Common myeloid progenitor, CD34-positive (primary cell): ENCODE measurements around the gene SLC6A6.

Experiments used
- CTCF ChIA-PET: fragments of 350-600 bp; sonication (Branson Sonifier 250); formaldehyde crosslinking; loops from one replicate; lab custom pipeline; 2021; ENCODE audit warnings: antibody characterized with exemption; lab: Charles Lee
- POLR2A ChIA-PET: fragments of 350-600 bp; sonication (Branson Sonifier 250); formaldehyde crosslinking; loops from one replicate; lab custom pipeline; 2021; ENCODE audit warnings: antibody characterized with exemption; lab: Charles Lee
- DNase-seq, 3 donors: peaks; one replicate each; pipeline versions ENCODE4 v3.0.0 to v3.0.0-alpha.2; 2013
- H3K27ac ChIP-seq, 2 experiments: 1 replicate in 1 of 2; 2 replicates in 1 of 2; pipeline ENCODE4 v1.7.0; 2013; ENCODE audit warnings: inconsistent platforms in 2 of 2, low read length in 2 of 2, mild to moderate bottlenecking in 2 of 2, low read depth in 1 of 2, moderate library complexity in 1 of 2; ENCODE audit not compliant: severe bottlenecking in 2 of 2, insufficient read depth in 1 of 2, poor library complexity in 1 of 2
- H3K27me3 ChIP-seq, 5 experiments: replicated peaks in 2 of 5; 1 replicate in 3 of 5; 2 replicates in 2 of 5; pipeline versions ENCODE4 v1.6.1 to v1.7.0; 2013; ENCODE audit warnings: low read length in 4 of 5, mild to moderate bottlenecking in 2 of 5, moderate library complexity in 2 of 5, inconsistent platforms in 1 of 5; ENCODE audit not compliant: insufficient read depth in 5 of 5, control insufficient read depth in 4 of 5
- H3K36me3 ChIP-seq, 4 experiments: 1 replicate in 2 of 4; 2 replicates in 2 of 4; pipeline versions ENCODE4 v1.6.1 to v1.7.0; 2013; ENCODE audit warnings: low read length in 3 of 4, control low read depth in 1 of 4, mild to moderate bottlenecking in 1 of 4; ENCODE audit not compliant: control insufficient read depth in 4 of 4, insufficient read depth in 4 of 4
- H3K4me1 ChIP-seq, 4 experiments: 1 replicate in 3 of 4; 2 replicates in 1 of 4; pipeline versions ENCODE4 v1.6.1 to v1.7.1; 2013; ENCODE audit warnings: low read length in 3 of 4, mild to moderate bottlenecking in 3 of 4, control low read depth in 1 of 4, inconsistent platforms in 1 of 4, moderate library complexity in 1 of 4; ENCODE audit not compliant: control insufficient read depth in 4 of 4, insufficient read depth in 4 of 4; ENCODE audit errors: control extremely low read depth in 1 of 4
- H3K4me3 ChIP-seq, 7 experiments: 1 replicate in 4 of 7; 2 replicates in 3 of 7; pipeline versions ENCODE4 v1.5.1 to v1.7.0; 2013; ENCODE audit warnings: mild to moderate bottlenecking in 7 of 7, low read length in 6 of 7, moderate library complexity in 6 of 7, inconsistent platforms in 2 of 7, low read depth in 2 of 7, control low read depth in 1 of 7; ENCODE audit not compliant: insufficient read depth in 4 of 7, control insufficient read depth in 1 of 7; ENCODE audit errors: extremely low read depth in 1 of 7
- H3K9me3 ChIP-seq, 5 experiments: 1 replicate in 4 of 5; 2 replicates in 1 of 5; pipeline versions ENCODE4 v1.6.1 to v1.7.1; 2013; ENCODE audit warnings: low read length in 4 of 5, mild to moderate bottlenecking in 2 of 5, inconsistent platforms in 1 of 5, low read depth in 1 of 5, moderate library complexity in 1 of 5; ENCODE audit not compliant: control insufficient read depth in 4 of 5, insufficient read depth in 2 of 5; ENCODE audit errors: control extremely low read depth in 1 of 5
- WGBS: methylation state at CpG from one replicate; pipeline ENCODE4 v1.1.5; 2013; ENCODE audit not compliant: insufficient coverage; 5-methylcytosine and 5-hydroxymethylcytosine counted together

Gene SLC6A6

DNA sequence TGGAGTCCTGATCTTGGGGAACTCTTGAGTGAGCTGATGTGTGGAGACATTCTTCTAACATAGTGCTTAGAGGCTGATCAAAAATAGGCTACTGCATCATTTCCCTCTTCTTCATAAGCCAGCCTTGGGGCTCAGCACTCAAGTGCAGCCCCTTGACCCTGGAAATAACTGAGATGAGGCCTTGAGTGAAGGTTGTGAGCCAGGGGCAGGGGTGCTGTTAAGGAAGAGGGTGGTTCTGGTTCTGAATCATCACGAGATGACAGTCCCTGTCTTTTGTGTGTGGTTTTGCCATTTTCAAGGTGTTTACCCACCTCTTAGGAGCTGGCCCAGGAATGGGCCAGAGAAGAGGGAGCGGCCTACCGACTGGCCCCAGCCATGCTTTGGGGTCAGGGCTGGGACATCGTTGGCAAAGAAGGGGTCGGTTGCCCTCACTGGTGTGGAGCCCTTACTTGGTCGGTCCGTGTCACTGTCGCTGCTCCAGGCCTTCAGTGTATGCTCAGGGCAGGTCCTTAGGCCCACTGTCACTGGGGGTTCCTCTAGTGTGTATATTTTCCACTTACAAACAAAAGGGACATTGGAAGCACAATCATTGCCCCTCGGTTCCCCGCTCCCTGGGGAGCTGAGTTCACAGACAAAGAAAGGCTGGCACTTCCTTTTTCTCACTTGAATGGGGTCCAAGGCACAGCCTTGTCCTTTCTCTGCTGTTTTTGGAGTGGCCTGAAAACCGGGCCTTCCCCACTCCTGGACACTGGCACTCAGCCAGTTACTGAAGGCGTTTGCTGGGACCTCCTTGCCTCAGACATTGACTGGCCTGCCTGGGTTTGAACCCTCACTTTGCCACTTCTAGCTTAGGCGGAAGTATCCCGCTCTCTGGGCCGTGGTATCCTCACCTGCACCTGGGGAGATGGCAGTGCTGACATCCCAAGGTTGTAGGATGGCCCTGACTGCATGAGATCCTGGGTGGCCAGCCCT lies 46.6 kb downstream of the SLC6A6 start:
- peaks cover 11 to 93% (median 73%) of the 10 kb centered on the region in 4 experiments for H3K36me3 ChIP-seq
- ChIA-PET POLR2A (no interaction called here), CTCF (interaction anchor here (0.9 to 2.9 kb wide), 10 partner anchors 10 to 245 kb away, joined by 3 to 9 read pairs (median 3); no protein-coding TSS in a partner anchor)
- no peaks in the 10 kb centered on the region for H3K27me3 ChIP-seq
- H3K27ac ChIP-seq = no peak overlapping the region
- WGBS = 90% methylated on average over 13 of the region's 15 CpGs
- DNase-seq = no peak
- no peaks in the 10 kb centered on the region for H3K9me3 ChIP-seq
- no peak overlapping the region for H3K4me3 ChIP-seq
- H3K4me1 ChIP-seq = peaks cover 0 to 8% (median 3%) of the 10 kb centered on the region in 4 experiments

DNA sequence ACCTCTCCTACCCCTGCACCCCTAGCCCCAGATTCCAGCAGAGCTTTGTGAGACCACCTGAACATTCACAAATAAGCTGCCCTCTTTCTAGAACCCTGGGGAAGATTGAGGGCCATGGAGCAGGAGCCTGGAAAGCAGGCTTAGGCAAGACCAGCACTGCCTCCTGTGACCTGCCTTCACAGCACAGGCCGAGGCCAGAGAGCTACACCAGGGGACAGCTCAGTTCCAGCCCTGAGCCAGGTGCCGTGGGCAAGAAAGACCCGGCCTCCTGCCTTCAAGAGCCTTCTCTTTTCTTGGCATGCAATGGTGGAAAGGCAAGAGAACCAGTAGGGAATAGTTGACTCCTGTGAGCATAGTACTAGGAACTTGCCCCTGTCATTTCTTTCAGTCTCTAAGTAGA lies 48.1 kb downstream of the SLC6A6 start:
- Histone ChIP-seq H3K4me3 (no peak overlapping the region), H3K27me3 (no peaks in the 10 kb centered on the region), H3K36me3 (peaks cover 11 to 95% (median 80%) of the 10 kb centered on the region in 4 experiments), H3K9me3 (no peaks in the 10 kb centered on the region), H3K4me1 (peaks cover 0 to 10% (median 3%) of the 10 kb centered on the region in 4 experiments), H3K27ac (no peak overlapping the region)
- POLR2A ChIA-PET = no interaction called here
- CTCF ChIA-PET = interaction anchor here (1.0 to 3.5 kb wide), 5 partner anchors 8 to 48 kb away, joined by 3 to 27 read pairs (median 3); partner anchors contain the start of gene SLC6A6
- DNase-seq = no peak
- 100% methylated on average over 3 of the region's 3 CpGs for WGBS

DNA sequence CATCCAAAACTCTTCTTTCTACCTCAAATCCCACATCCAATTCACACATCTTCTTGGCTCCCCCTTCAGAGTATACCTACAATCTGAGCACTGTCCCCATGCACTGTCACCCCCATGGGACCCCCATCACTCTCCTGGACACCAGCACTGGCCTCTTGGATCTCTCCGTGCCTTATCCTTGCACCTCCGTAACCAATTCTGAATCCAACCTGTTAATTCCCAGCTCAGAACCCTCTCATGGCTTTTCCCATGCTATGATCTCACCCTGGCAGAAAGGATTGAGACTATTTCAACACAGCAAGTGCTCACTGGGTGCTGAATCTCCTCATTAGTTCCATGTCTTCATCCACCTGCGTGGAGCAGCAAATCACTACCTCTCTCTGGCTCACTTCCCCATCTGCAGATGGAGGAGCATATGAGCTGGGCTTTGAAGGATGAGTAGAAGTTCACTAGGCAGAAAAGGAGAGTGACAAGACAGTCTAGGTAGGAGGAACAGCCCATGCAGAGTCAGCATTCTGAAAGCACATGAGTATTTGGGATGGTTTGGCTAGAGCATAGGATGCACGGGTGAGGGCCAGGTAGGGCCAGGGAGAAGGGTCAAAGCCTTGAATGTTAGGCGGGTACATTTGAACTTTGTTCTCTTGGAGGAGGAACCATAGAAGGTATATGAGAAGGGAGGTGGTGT lies 48.7 kb downstream of the SLC6A6 start:
- Histone ChIP-seq H3K4me1 (peaks cover 0 to 10% (median 3%) of the 10 kb centered on the region in 4 experiments), H3K27ac (no peak overlapping the region), H3K36me3 (peaks cover 8 to 95% (median 78%) of the 10 kb centered on the region in 4 experiments), H3K4me3 (no peak overlapping the region), H3K9me3 (no peaks in the 10 kb centered on the region), H3K27me3 (no peaks in the 10 kb centered on the region)
- POLR2A ChIA-PET = no interaction called here
- no peak for DNase-seq
- CTCF ChIA-PET = interaction anchor here (1.0 to 3.5 kb wide), 5 partner anchors 7 to 48 kb away, joined by 3 to 27 read pairs (median 9); partner anchors contain the start of gene SLC6A6
- 100% methylated on average over 5 of the region's 5 CpGs for WGBS

DNA sequence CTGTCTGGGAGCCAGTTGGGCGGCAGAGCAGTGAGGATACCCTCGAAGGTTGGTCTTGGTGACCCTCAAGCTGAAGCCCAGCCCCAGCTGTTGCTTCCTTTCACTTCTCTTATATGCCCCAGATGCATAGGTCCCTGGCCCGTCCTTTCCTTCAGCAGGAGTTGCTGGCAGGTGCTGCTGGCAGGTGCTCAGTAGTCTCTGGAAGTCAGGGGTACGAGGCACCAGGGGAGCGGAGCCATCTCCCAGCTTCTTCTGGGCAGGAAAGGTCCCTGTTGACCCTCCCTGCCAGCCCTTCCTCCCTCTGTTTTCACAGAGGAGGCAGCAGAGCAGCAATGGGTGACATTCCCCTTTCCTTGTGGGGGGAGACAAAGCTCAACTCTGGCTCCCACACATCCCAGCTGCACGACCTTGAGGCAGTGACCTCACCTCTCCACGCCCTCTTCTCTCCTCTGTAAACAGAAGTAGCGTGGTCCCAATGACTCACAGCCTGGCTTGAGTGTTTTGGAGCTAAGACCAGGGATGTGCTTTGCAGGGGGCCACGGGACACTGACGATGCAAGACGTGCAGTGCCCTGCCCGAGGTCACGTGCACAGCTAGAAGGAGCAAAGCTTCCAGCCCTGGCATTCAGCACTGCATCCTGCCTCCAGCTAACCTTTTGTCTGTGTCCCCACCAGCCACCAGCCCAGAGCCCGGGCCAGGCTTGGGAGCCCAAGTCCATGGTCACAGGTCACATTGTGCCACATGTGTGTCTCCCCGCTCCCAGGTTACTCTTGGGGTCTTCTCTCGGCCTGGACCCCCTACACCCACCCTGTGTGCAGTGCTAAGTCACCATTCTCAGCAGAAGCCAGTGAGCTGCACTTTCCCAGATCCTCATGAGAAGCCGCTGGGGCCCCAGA lies 49.7 kb downstream of the SLC6A6 start:
- Histone ChIP-seq H3K4me3 (no peak overlapping the region), H3K27ac (no peak overlapping the region), H3K9me3 (no peaks in the 10 kb centered on the region), H3K36me3 (peaks cover 8 to 95% (median 74%) of the 10 kb centered on the region in 4 experiments), H3K27me3 (no peaks in the 10 kb centered on the region), H3K4me1 (peaks cover 0 to 10% (median 3%) of the 10 kb centered on the region in 4 experiments)
- no peak for DNase-seq
- 99% methylated on average over 14 of the region's 17 CpGs for WGBS
- ChIA-PET POLR2A (interaction anchor here (0.6 to 0.7 kb wide), 2 partner anchors 211 to 250 kb away, joined by 3 read pairs; no protein-coding TSS in a partner anchor), CTCF (interaction anchor here (0.9 to 3.5 kb wide), 4 partner anchors 10 to 192 kb away, joined by 3 to 27 read pairs (median 12); no protein-coding TSS in a partner anchor)

DNA sequence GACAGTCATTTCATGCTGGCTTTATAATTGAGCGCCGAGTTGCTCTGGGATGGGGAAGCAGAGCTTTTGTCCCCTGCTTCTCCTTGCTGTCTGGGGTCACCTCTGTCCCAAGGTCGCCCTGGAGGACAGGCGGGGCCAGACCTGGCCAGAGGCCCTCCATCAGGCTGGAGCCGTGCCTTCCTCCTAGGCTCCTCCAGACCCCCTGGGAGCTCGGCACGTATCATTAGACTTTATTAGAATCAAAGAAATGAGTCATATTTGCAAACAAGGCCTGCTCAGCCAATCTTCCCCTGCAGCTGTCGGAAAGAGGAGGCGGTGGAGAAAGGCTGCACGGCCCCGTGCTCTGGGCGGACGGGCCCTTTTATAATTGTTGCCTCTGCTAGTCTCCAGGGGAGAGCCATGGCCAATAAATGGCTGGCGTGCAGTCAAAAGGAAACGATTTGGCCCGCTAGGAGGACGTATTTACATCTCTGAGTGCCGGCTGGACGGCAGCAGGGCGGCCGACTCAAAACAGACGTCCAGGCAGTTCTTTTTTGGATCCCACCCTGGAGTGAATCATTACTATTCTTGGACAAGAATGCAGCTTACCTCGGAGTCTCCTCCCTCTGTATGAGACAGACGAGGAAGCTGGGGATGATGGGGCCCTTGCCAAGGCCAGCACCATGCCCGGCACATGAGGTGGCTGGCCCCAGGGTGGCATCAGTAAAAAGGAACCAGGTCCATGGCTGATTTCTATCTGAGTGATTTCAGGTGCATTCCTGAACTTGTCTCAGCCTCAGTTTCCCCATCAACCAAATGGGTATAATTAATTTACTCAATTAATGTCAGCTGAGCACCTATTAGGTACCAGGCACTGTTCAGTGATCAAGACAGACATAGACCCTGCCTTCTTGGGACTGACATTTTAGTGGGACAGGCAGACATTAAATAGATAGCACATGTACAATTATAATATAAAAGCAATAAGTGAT lies 50.6 kb downstream of the SLC6A6 start:
- Histone ChIP-seq H3K9me3 (no peaks in the 10 kb centered on the region), H3K36me3 (peaks cover 4 to 94% (median 72%) of the 10 kb centered on the region in 4 experiments), H3K27ac (no peak overlapping the region), H3K27me3 (no peaks in the 10 kb centered on the region), H3K4me3 (no peak overlapping the region), H3K4me1 (peaks cover 0 to 10% (median 3%) of the 10 kb centered on the region in 4 experiments)
- DNase-seq = no peak
- POLR2A ChIA-PET = interaction anchor here (0.5 to 0.7 kb wide), 2 partner anchors 212 to 312 kb away, joined by 3 read pairs; no protein-coding TSS in a partner anchor
- WGBS = 96% methylated on average over 22 of the region's 25 CpGs
- CTCF ChIA-PET = interaction anchor here (0.8 to 3.5 kb wide), 7 partner anchors 9 to 193 kb away, joined by 3 to 27 read pairs (median 5); no protein-coding TSS in a partner anchor
